ENCODE results near the gene ARMC9.
"Not testable (repeated sequence)": the region's sequence is repeated elsewhere in the genome, so short reads cannot be mapped to it uniquely, and the experiment has no call there.

Gene ARMC9

GRCh38 chr2:231343988-231344387, 145.6 kb downstream of the ARMC9 start:
- no peak for DNase-seq

DNA sequence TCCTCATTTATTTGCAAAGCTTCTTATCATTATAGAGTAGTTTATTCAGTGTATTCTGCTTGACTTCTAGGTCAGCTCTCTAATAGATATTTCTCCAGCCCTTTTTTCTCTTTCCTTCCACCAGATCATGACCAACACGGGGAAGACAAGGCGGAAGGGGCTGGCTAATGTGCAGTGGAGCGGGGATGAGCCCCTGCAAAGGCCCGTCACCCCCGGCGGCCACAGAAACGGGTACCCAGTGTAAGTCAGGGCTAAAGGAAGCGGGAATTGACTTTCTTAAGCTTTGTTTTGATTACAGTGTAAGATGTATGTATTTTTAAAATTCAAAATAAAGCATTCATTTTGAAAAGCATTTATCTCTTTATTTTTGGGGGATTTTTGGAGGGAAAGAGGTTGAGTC, 146.4 kb downstream of the ARMC9 start:
- DNase-seq, result no peak

- DNase-seq, result no peak
These were observed 148.7 kb downstream of the ARMC9 start for GRCh38 chr2:231347081-231347480.

GRCh38 chr2:231347638-231348037, 149.2 kb downstream of the ARMC9 start:
- no peak for DNase-seq

GRCh38 chr2:231348173-231348572, 149.7 kb downstream of the ARMC9 start:
- DNase-seq, result no peak

- no peak for DNase-seq
These were observed 150.4 kb downstream of the ARMC9 start for GRCh38 chr2:231348704-231349373.

DNA sequence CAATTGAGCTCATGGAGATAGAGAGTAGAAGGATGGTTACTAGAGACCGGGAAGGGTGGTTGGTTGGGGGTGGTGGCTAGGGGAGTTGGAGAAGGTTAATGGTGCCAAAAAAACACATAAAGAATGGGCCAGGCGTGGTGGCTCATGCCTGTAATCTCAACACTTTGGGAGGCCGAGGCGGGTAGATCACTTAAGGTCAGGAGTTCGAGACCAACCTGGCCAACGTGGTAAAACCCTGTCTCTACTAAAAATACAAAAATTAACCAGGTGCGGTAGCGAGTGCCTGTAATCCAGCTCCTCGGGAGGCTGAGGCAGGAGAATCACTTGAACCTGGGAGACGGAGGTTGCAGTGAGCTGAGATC, 150.9 kb downstream of the ARMC9 start:
- not testable (repeated sequence) for DNase-seq

- no peak for DNase-seq
These were observed 153.2 kb downstream of the ARMC9 start for GRCh38 chr2:231351648-231352047.

DNA sequence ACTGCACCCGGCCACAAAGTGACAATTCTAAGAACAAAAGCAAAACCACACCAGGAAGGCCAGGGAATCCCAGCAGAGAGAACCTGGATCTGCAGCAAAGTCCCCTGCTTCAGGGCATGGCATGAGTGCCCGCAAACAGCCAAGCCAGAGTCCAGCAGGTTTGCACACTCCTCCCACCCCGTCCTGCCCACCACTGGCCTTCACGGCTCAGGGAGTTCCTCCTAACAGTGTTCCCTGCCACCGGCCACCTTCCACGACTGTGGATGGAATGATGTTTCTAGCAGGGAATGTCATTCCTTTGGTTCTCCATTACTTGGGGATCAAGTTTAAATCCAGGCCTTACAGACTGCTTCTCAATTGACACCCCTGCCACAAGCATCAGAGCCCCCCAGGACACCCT, 155.0 kb downstream of the ARMC9 start:
- DNase-seq, result no peak

- DNase-seq, result no peak
These were observed 157.4 kb downstream of the ARMC9 start for GRCh38 chr2:231355508-231356465.

DNA sequence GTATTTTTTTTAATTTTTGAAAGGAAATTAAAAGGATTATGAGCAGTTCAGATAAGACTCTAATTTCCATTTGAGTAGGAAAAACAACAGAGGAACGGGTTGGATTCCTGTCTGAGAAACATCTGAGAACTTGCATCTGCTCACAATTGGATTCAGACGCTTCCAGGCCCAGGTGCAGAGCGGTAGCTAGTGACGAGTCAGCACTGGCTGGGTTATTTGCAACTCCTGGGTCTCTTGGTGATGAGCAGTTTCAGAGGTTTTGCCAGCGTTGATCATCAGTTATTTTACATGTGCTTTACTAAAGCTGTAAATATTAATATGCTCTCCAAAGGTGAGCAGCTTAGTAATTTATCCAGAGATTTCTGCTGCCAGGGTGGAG, 158.0 kb downstream of the ARMC9 start:
- no peak for DNase-seq

DNA sequence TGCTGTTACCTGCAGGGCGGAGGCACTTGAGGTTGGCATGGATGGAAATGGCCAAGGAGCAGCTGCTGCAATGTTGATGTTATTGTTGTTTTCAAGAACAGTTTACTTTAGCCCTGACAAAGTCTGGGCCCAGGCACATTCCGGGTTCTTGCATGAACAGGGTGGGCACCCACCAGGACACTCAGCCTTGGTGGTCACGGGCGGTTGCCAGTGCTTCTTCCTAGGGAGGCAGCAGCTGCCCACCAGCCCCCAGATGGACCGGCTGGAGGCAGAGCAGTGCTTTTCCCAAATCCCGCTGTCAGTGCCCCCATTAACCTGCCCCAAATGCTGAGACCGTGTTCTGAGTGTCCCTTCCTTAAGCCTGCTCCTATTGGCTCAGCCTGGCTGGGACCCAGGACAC, 158.6 kb downstream of the ARMC9 start:
- DNase-seq, result no peak

- no peak for DNase-seq
These were observed 159.5 kb downstream of the ARMC9 start for GRCh38 chr2:231357931-231358330.

GRCh38 chr2:231359441-231359840, 161.0 kb downstream of the ARMC9 start:
- DNase-seq, result no peak

GRCh38 chr2:231359948-231360347, 161.5 kb downstream of the ARMC9 start:
- no peak for DNase-seq

DNA sequence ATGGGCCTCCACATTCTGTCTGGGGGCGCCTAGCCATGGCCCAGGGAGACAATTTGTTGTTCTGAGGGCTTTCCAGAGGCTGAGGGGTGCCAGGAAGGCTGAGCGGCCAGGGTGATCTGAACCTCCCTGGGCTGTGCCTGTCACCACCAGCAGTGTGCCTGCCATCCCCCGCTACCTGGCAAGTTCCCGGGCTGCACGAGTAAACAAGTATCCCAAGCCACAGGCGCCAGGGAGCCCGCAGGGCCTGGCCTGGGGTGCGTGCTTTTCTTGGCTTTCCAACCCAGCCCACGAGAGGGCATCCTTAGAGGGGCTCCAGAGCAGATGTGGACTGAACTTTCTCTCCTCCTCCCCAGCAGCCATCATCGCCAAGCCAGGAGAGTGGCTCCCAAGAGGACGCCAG, 162.0 kb downstream of the ARMC9 start:
- DNase-seq, result no peak

GRCh38 chr2:231360881-231361371, 162.5 kb downstream of the ARMC9 start:
- DNase-seq, result no peak

DNA sequence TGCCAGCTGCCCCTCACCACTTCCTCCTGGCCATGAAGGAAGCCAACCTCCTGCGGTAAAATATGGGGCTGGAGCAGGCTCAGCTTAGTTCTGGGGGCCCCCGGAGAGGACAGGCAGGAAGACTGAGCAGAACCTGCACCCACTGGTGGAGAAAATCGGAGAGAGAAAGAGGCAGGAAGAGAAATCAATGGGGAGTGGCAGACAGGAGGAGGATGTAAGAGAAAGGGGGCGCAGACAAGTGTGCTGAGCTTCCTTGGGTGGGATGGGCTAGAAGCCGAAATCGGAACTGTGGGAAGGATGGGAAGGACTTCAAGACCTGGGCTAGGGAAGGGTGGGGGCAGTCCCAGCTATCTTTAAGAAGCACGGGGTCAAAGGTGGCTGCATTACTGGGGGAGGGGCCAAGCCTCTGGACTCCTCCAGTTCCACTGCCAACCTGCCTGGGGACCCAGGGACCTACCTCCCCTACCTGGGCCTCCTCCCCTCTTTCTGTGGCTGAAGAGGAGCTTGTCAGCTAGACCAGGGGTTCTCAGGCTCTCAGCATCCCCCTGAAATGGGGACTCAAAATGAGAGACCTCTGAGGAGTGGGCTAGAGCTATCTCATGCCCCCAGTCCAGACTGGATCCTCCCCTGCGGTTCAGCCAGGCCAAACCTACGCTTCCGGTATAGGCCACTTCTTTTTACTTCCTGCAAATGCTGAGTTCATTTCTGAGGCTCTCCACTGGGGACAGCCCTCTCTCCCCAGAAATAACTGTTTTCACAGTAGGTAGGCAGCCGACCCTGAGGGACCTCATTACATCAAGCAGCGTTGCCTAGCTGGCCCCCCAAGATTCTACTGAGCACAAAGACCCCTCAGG, 163.5 kb downstream of the ARMC9 start:
- DNase-seq, result no peak

DNA sequence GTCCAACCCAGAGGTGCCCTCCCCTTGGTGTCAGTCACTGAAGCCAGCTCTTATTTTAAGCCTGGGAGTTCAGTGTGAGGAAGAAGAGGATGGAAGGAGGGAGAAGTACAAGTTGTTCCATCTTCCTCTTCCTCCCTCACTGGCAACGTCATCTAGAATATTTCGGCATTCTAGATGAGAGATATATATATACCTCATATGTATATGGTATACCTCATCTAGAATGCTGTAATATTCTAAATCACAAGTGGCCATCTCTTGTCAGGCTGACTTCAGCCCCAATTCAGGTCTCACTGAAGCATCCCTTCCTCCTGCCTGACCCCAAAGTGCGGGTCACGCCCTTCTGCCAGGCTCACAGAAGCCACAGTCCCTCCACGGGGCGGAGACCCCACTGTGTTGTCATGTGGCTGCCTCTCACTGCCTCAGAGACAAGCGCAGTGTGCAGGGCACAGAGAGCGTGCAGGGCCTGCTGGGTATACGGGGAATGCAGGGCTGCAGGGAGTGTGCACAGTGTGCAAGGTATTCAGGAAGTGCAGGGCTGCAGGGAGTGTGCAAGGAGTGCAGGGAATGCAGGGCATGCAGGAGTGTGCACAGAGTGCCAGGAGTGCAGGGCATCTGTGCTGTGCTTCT, 164.2 kb downstream of the ARMC9 start:
- no peak for DNase-seq

- DNase-seq, result no peak
These were observed 165.6 kb downstream of the ARMC9 start for GRCh38 chr2:231364061-231364460.

DNA sequence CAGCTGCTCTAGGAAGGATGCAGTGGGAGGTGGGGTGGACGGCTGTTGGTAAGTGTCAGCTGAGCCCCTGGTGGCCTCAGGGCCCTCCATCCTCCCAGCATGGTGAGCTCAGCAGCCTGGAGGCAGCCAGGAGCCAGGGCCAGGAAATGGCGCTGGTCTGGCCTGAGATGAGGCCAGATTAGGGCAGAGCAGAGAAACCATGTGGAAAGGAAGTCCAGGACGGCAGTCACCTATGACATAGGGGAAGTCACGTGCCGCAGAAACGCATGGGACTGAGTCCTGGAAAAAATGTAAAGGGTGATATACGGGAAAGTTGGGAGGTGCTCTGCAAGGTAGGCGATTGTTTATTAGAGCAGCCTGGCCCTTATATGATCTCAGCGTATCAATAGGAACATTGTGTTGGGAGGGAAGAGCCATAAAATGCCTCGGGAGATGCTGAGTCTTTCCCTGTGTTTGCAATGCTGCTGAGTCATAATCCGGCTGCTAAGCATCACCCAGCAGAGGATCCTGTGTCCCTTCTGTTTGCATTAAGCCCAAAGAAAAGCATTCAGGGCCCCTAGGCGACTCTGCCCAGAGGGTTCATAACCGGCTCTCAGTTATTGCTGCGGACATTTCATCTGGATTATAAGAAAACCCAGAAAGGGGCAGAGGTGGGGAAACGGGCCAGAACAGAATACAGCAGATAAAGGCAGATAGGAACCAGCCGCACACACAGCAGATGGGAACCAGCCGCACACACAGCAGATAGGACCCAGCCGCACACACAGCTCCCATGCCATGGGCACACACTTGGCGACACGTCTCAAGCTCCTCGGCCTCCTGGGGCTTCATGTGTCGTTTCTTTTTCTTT, 166.8 kb downstream of the ARMC9 start:
- DNase-seq, result no peak

- no peak for DNase-seq
These were observed 168.7 kb downstream of the ARMC9 start for GRCh38 chr2:231367178-231367577.

Measured in activated gamma-delta T cell treated with Interleukin-2 at 50 U/mL for 16 hours (primary cell).